Activated T-cell treated with anti-CD3 and anti-CD28 coated beads, Interleukin-2, amount 50 U/mL, for 72 hours (primary cell): ENCODE measurements around the gene DNM1. TPM values are rescaled to one million over a fixed set of nuclear protein-coding genes. Genes with fewer than 3 reads are reported as not detected.
A peak's percentile ranks its signal among the peaks of the same experiment; 100 is the strongest.

ENCODE experiments used
- ATAC-seq, 2 donors: fragments of 150-1000 bp; cut with Tn5 transposase; replicated peaks in 1 of 2; 2 replicates each; pipeline ENCODE4 v1.10.0; 2021; ENCODE audit warnings: moderate library complexity in 2 of 2, mild to moderate bottlenecking in 1 of 2
- DNase-seq, 2 donors: peaks; one replicate each; pipeline ENCODE4 v3.0.0; 2021 to 2022; ENCODE audit warnings: mixed read lengths in 1 of 2
- H3K27ac Mint-ChIP-seq: one replicate; pipeline ENCODE4 v1.8.0; 2022; ENCODE audit warnings: mild to moderate bottlenecking, moderate library complexity, mixed read lengths
- H3K27me3 Mint-ChIP-seq: one replicate; pipeline ENCODE4 v1.8.0; 2022; ENCODE audit warnings: low read depth, mixed read lengths
- H3K36me3 Mint-ChIP-seq, 2 donors: one replicate each; pipeline ENCODE4 v1.8.0; 2022; ENCODE audit warnings: mixed read lengths in 2 of 2, mild to moderate bottlenecking in 1 of 2; ENCODE audit not compliant: insufficient read depth in 2 of 2
- H3K4me1 Mint-ChIP-seq: one replicate; pipeline ENCODE4 v1.8.0; 2022; ENCODE audit warnings: low read depth, mixed read lengths
- H3K4me3 Mint-ChIP-seq, 2 donors: one replicate each; pipeline ENCODE4 v1.8.0; 2022; ENCODE audit warnings: mild to moderate bottlenecking in 2 of 2, mixed read lengths in 2 of 2, moderate library complexity in 2 of 2
- H3K9me3 Mint-ChIP-seq, 2 donors: one replicate each; pipeline ENCODE4 v1.8.0; 2022; ENCODE audit warnings: mixed read lengths in 2 of 2
- total RNA-seq, 2 donors: library from RNA; stranded (reverse); gene quantifications; one replicate each; pipeline ENCODE4 v1.2.3, GENCODE V29; 2022

DNM1 gene
- total RNA-seq, 2 donors from 2014 or later: 0.86 to 2.4 TPM

- Mint-ChIP-seq H3K36me3 (peaks cover 0 to 6% of the 10 kb centered on the region in 2 donors), H3K27me3 (no peaks in the 10 kb centered on the region), H3K27ac (no peak overlapping the region), H3K9me3 (no peaks in the 10 kb centered on the region), H3K4me3 (no peak overlapping the region), H3K4me1 (no peaks in the 10 kb centered on the region)
- ATAC-seq (no peak), DNase-seq (no peak)
These were observed 55.1 kb downstream of the DNM1 start for GRCh38 chr9:128258326-128258725.

- H3K27me3 Mint-ChIP-seq: no peaks in the 10 kb centered on the region
- ATAC-seq (no peak), DNase-seq (no peak)
- H3K4me3 Mint-ChIP-seq: no peak overlapping the region
- peaks cover 0 to 6% of the 10 kb centered on the region in 2 donors for H3K36me3 Mint-ChIP-seq
- no peaks in the 10 kb centered on the region for H3K4me1 Mint-ChIP-seq
- H3K9me3 Mint-ChIP-seq: no peaks in the 10 kb centered on the region
- no peak overlapping the region for H3K27ac Mint-ChIP-seq
These were observed 56.0 kb downstream of the DNM1 start for GRCh38 chr9:128259156-128259555.

- H3K4me1 Mint-ChIP-seq: no peaks in the 10 kb centered on the region
- no peak overlapping the region for H3K27ac Mint-ChIP-seq
- no peak overlapping the region for H3K4me3 Mint-ChIP-seq
- peaks cover 0 to 6% of the 10 kb centered on the region in 2 donors for H3K36me3 Mint-ChIP-seq
- no peaks in the 10 kb centered on the region for H3K27me3 Mint-ChIP-seq
- no peak for DNase-seq
- no peak for ATAC-seq
- H3K9me3 Mint-ChIP-seq: no peaks in the 10 kb centered on the region
These were observed 57.2 kb downstream of the DNM1 start for GRCh38 chr9:128260340-128260739.

GRCh38 chr9:128262687-128263086, 59.5 kb downstream of the DNM1 start:
- H3K27ac Mint-ChIP-seq: no peak overlapping the region
- DNase-seq: no peak
- H3K4me1 Mint-ChIP-seq: no peaks in the 10 kb centered on the region
- no peak for ATAC-seq
- H3K4me3 Mint-ChIP-seq: no peak overlapping the region
- peaks cover 0 to 3% of the 10 kb centered on the region in 2 donors for H3K36me3 Mint-ChIP-seq
- no peaks in the 10 kb centered on the region for H3K9me3 Mint-ChIP-seq
- no peaks in the 10 kb centered on the region for H3K27me3 Mint-ChIP-seq

GRCh38 chr9:128265348-128265847, 62.2 kb downstream of the DNM1 start:
- DNase-seq (no peak), ATAC-seq (no peak)
- Mint-ChIP-seq H3K36me3 (peaks cover 0 to 3% of the 10 kb centered on the region in 2 donors), H3K9me3 (no peaks in the 10 kb centered on the region), H3K4me1 (no peaks in the 10 kb centered on the region), H3K27me3 (no peaks in the 10 kb centered on the region), H3K27ac (no peak overlapping the region), H3K4me3 (no peak overlapping the region)

GRCh38 chr9:128266868-128267590, 63.9 kb downstream of the DNM1 start:
- no peak overlapping the region for H3K27ac Mint-ChIP-seq
- DNase-seq: no peak
- H3K9me3 Mint-ChIP-seq: no peaks in the 10 kb centered on the region
- no peak overlapping the region for H3K4me3 Mint-ChIP-seq
- no peaks in the 10 kb centered on the region for H3K27me3 Mint-ChIP-seq
- ATAC-seq: no peak
- no peaks in the 10 kb centered on the region for H3K36me3 Mint-ChIP-seq
- no peaks in the 10 kb centered on the region for H3K4me1 Mint-ChIP-seq

GRCh38 chr9:128271112-128271511, 67.9 kb downstream of the DNM1 start:
- no peak overlapping the region for H3K27ac Mint-ChIP-seq
- H3K4me1 Mint-ChIP-seq: peaks cover 13% of the 10 kb centered on the region
- H3K4me3 Mint-ChIP-seq: no peak overlapping the region
- H3K36me3 Mint-ChIP-seq: peaks cover 0 to 4% of the 10 kb centered on the region in 2 donors
- no peaks in the 10 kb centered on the region for H3K27me3 Mint-ChIP-seq
- DNase-seq: no peak
- ATAC-seq: no peak
- H3K9me3 Mint-ChIP-seq: no peaks in the 10 kb centered on the region

- Mint-ChIP-seq H3K4me3 (no peak overlapping the region), H3K9me3 (no peaks in the 10 kb centered on the region), H3K27me3 (no peaks in the 10 kb centered on the region), H3K36me3 (peaks cover 0 to 4% of the 10 kb centered on the region in 2 donors), H3K27ac (no peak overlapping the region), H3K4me1 (peaks cover 17% of the 10 kb centered on the region)
- DNase-seq (no peak), ATAC-seq (no peak)
These were observed 68.3 kb downstream of the DNM1 start for GRCh38 chr9:128271512-128271911.

- H3K4me1 Mint-ChIP-seq: peaks cover 34% of the 10 kb centered on the region
- H3K36me3 Mint-ChIP-seq: peaks cover 4% of the 10 kb centered on the region in 2 donors
These were observed 71.1 kb downstream of the DNM1 start for GRCh38 chr9:128274245-128274644.

GRCh38 chr9:128275198-128276007, 72.2 kb downstream of the DNM1 start, which contains the start of gene GOLGA2:
GOLGA2 (minus strand) TSS chr9:128276007; CDS start chr9:128275976, 31 bp downstream.
- Mint-ChIP-seq H3K4me1 (peaks cover 45% of the 10 kb centered on the region), H3K36me3 (peaks cover 4% of the 10 kb centered on the region in 2 donors), H3K27me3 (no peaks in the 10 kb centered on the region), H3K4me3 (peak within 1 kb of the TSS; percentile 95), H3K9me3 (no peaks in the 10 kb centered on the region), H3K27ac (peak within 1 kb of the TSS; percentile 95)
- DNase-seq (no peak), ATAC-seq (peak; percentile 73 to 75)

More at GRCh38 chr9:128274245-128274644, 71.1 kb downstream of the DNM1 start:
- Mint-ChIP-seq H3K27ac (peak overlapping the region; percentile 66), H3K4me3 (peak overlapping the region; percentile 95), H3K9me3 (no peaks in the 10 kb centered on the region), H3K27me3 (no peaks in the 10 kb centered on the region)
- DNase-seq (no peak), ATAC-seq (no peak)

GRCh38 chr9:128276008-128276573, 72.9 kb downstream of the DNM1 start, which contains the start of gene SWI5:
SWI5 (plus strand) TSS chr9:128276276.
- peak; percentile 100 for DNase-seq
- Mint-ChIP-seq H3K9me3 (no peaks in the 10 kb centered on the region), H3K4me3 (peak within 1 kb of the TSS; percentile 95), H3K4me1 (peaks cover 46% of the 10 kb centered on the region), H3K27me3 (no peaks in the 10 kb centered on the region), H3K36me3 (peaks cover 4% of the 10 kb centered on the region in 2 donors), H3K27ac (peak within 1 kb of the TSS; percentile 95)
- peak; percentile 97 to 98 for ATAC-seq

GRCh38 chr9:128276574-128277270, 73.5 kb downstream of the DNM1 start:
- ATAC-seq (no peak), DNase-seq (peak; percentile 11 to 12)
- peak overlapping the region; percentile 95 for H3K4me3 Mint-ChIP-seq
- no peaks in the 10 kb centered on the region for H3K27me3 Mint-ChIP-seq
- peaks cover 46% of the 10 kb centered on the region for H3K4me1 Mint-ChIP-seq
- H3K27ac Mint-ChIP-seq: peak overlapping the region; percentile 95
- peaks cover 4% of the 10 kb centered on the region in 2 donors for H3K36me3 Mint-ChIP-seq
- no peaks in the 10 kb centered on the region for H3K9me3 Mint-ChIP-seq
